PC-9 (cell line): Measurements from ENCODE around the gene ATXN8OS.

ENCODE experiments used
- CTCF ChIP-seq: fragments of 200-600 bp; sonication (generic); conservative IDR thresholded peaks from 2 replicates; pipeline ENCODE4 v1.6.1; 2017; ENCODE audit warnings: mixed run types, antibody characterized with exemption, mild to moderate bottlenecking, moderate library complexity
- EZH2 ChIP-seq: fragments of 200-600 bp; sonication (generic); IDR thresholded peaks from 2 replicates; pipeline ENCODE4 v1.8.0; 2017; ENCODE audit warnings: antibody characterized with exemption, low read depth

DNA sequence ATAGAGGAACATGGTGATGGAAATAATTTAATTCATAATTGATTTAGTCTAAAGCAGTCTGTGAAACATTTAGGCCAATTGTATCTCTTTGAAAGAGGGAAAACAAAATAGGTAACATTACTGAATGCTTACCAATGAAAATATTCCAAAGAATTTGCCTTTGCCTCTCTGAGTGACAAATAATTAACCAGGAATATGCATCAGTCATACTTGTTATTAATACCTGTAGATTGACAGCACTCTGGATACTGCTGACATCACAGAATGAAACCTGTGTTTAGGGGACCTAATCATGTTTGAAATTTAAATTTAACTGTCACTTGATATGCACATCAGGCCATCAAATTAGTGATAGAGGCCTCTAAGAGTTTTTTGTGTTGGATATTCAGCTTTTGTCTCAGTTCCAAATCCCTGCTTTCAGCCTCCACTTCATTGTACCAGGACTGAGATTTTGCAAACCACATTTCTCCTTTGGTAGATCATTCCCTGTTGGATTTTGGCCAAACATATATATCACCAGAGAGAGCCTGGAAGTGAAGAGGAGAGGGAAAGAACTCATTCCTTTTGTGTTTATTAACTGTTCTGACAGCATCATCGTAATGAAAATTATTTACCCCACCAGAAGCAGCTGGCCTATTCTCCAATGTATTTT is 65.4 kb downstream of the ATXN8OS start:
- no peak for TF ChIP-seq CTCF
- no peak for TF ChIP-seq EZH2
